GM23338 (cell line): Measurements from ENCODE around the gene KYNU.

Experiments
- CREB1 ChIP-seq: fragments of 250-450 bp; sonication (Bioruptor Pico); IDR thresholded peaks from 2 replicates; pipeline ENCODE4 v1.5.0; 2020; ENCODE audit warnings: low read depth, mild to moderate bottlenecking, moderate library complexity
- CTCF ChIP-seq, 2 experiments: fragments of 200-600 bp in 1 of 2; sonication (generic) in 1 of 2; conservative IDR thresholded peaks; 2 replicates each; pipeline versions ENCODE4 v1.5.1 to v1.6.1; 2016 to 2017; ENCODE audit warnings: antibody characterized with exemption in 2 of 2, low read depth in 2 of 2, mild to moderate bottlenecking in 2 of 2, moderate library complexity in 1 of 2
- EZH2phosphoT487 ChIP-seq: fragments of 200-600 bp; sonication (generic); IDR thresholded peaks from one replicate; pipeline ENCODE4 v1.8.1; 2018; ENCODE audit warnings: antibody characterized with exemption; ENCODE audit not compliant: unreplicated experiment
- POLR2AphosphoS5 ChIP-seq: IDR thresholded peaks from 2 replicates; pipeline ENCODE4 v1.6.1; 2016; ENCODE audit warnings: antibody characterized with exemption, low read depth
- REST ChIP-seq: IDR thresholded peaks from one replicate; pipeline ENCODE4 v1.6.1; 2018; ENCODE audit warnings: antibody characterized with exemption; ENCODE audit not compliant: unreplicated experiment

GRCh38 chr2:142981756-142982155, 104.3 kb downstream of the KYNU start:
- no peak for TF ChIP-seq CTCF (conservative IDR thresholded peaks at IDR 0.05; ENCODE audit: low read depth in 2 of 2)
- no peak for TF ChIP-seq CREB1 (CRISPR knock-in tag)
- no peak for TF ChIP-seq EZH2phosphoT487
- TF ChIP-seq POLR2AphosphoS5 = no peak
- no peak for TF ChIP-seq REST
